GM12878 (cell line): Measurements from ENCODE around the gene WDFY4. TPM values are rescaled to one million over a fixed set of nuclear protein-coding genes. Genes with fewer than 3 reads are reported as not detected.

Source experiments
- ATAC-seq: fragments of 200-7000 bp; cut with Tn5 transposase; 3 replicates; pipeline ENCODE4 v1.9.1; 2020; ENCODE audit warnings: mild to moderate bottlenecking, moderate library complexity
- BruUV-seq: library from RNA; stranded (reverse); fragments of 400-500 nt; replicated peaks from 2 replicates; lab custom pipeline; 2021; lab: Mats Ljungman, UMichigan
- CTCF ChIA-PET: fragments of 300-600 bp; sonication (Branson Sonifier 250); formaldehyde crosslinking; extraction: SDS; loops from one replicate; lab custom pipeline; 2021; ENCODE audit warnings: inconsistent platforms; lab: Yijun Ruan, JAX
- POLR2A ChIA-PET: fragments of 350-600 bp; formaldehyde crosslinking; extraction: SDS; loops from one replicate; lab custom pipeline; 2021; ENCODE audit warnings: inconsistent platforms; lab: Charles Lee
- RAD21 ChIA-PET: fragments of 300-600 bp; sonication (Branson Sonifier 250); formaldehyde crosslinking; loops from one replicate; lab custom pipeline; 2023; ENCODE audit warnings: antibody characterized with exemption; ENCODE audit not compliant: unreplicated experiment; lab: Charles Lee
- SMC1A ChIA-PET: fragments of 300-600 bp; sonication (Branson Sonifier 250); formaldehyde crosslinking; loops from one replicate; lab custom pipeline; 2023; ENCODE audit not compliant: unreplicated experiment, uncharacterized antibody; lab: Charles Lee
- DNase-seq: peaks from one replicate; pipeline ENCODE4 v3.0.0-alpha.2; 2011; ENCODE audit warnings: low read depth, low spot score
- FAIRE-seq: peaks from 3 replicates; lab custom pipeline; 2011; peaks lifted over from hg19 to GRCh38; lab: Jason Lieb, UNC
- H2AFZ ChIP-seq: 2 replicates; pipeline ENCODE4 v1.6.0; 2011; ENCODE audit warnings: low read depth, low read length, control low read depth; ENCODE audit not compliant: control insufficient read depth
- H3K27ac ChIP-seq: 2 replicates; pipeline ENCODE4 v1.5.1; 2011; ENCODE audit warnings: control low read depth; ENCODE audit not compliant: control insufficient read depth, insufficient read depth
- H3K27me3 ChIP-seq, 2 experiments: replicated peaks in 1 of 2; 2 replicates each; pipeline versions ENCODE4 v1.6.0 to v1.6.1; 2011; ENCODE audit warnings: low read length in 1 of 2; ENCODE audit not compliant: control insufficient read depth in 2 of 2, insufficient read depth in 2 of 2
- H3K36me3 ChIP-seq, 2 experiments: 2 replicates each; pipeline ENCODE4 v1.5.1; 2011; ENCODE audit warnings: low read length in 1 of 2; ENCODE audit not compliant: control insufficient read depth in 2 of 2, insufficient read depth in 2 of 2
- H3K4me1 ChIP-seq: 2 replicates; pipeline ENCODE4 v1.6.1; 2011; ENCODE audit warnings: mild to moderate bottlenecking, low read length, moderate library complexity, mixed read lengths; ENCODE audit not compliant: control insufficient read depth, insufficient read depth
- H3K4me2 ChIP-seq: 2 replicates; pipeline ENCODE4 v1.6.0; 2011; ENCODE audit warnings: control low read depth; ENCODE audit not compliant: control insufficient read depth, insufficient read depth
- H3K4me3 ChIP-seq: fragments of 200-600 bp; sonication (generic); 2 replicates; pipeline ENCODE4 v1.5.1; 2016
- H3K79me2 ChIP-seq: 2 replicates; pipeline ENCODE4 v1.6.0; 2011; ENCODE audit warnings: low read length; ENCODE audit not compliant: control insufficient read depth, insufficient read depth
- H3K9ac ChIP-seq: 2 replicates; pipeline ENCODE4 v1.8.0; 2011; ENCODE audit warnings: low read length, control low read depth, mixed read lengths; ENCODE audit not compliant: control insufficient read depth, insufficient read depth
- H3K9me3 ChIP-seq: replicated peaks from 3 replicates; pipeline ENCODE4 v1.5.1; 2011; ENCODE audit warnings: mild to moderate bottlenecking, low read length; ENCODE audit not compliant: control insufficient read depth, insufficient read depth
- H4K20me1 ChIP-seq: 2 replicates; pipeline ENCODE4 v1.6.0; 2011; ENCODE audit not compliant: control insufficient read depth, insufficient read depth
- GATAD2B ChIP-seq: fragments of 450-650 bp; conservative IDR thresholded peaks from 2 replicates; pipeline ENCODE4 v1.6.1; 2017; ENCODE audit warnings: low read depth, mild to moderate bottlenecking, moderate library complexity
- MTA3 ChIP-seq: IDR thresholded peaks from 2 replicates; pipeline ENCODE4 v1.6.1; 2012; ENCODE audit warnings: low read length, inconsistent platforms, borderline replicate concordance
- MYB ChIP-seq: fragments of 150-350 bp; IDR thresholded peaks from 2 replicates; pipeline ENCODE4 v1.6.1; 2014; ENCODE audit warnings: mild to moderate bottlenecking, low read depth, low read length, borderline replicate concordance
- NBN ChIP-seq: fragments of 450-650 bp; IDR thresholded peaks from 2 replicates; pipeline ENCODE4 v1.6.1; 2016
- NFXL1 ChIP-seq: fragments of 450-650 bp; IDR thresholded peaks from 2 replicates; pipeline ENCODE4 v1.6.1; 2017; ENCODE audit warnings: antibody characterized with exemption, mild to moderate bottlenecking, borderline replicate concordance
- NR2F1 ChIP-seq: fragments of 450-650 bp; conservative IDR thresholded peaks from 2 replicates; pipeline ENCODE4 v1.6.1; 2017; ENCODE audit warnings: mild to moderate bottlenecking
- REST ChIP-seq: IDR thresholded peaks from 2 replicates; pipeline ENCODE4 v1.6.1; 2012; ENCODE audit warnings: mild to moderate bottlenecking, low read depth, low read length
- SPI1 ChIP-seq: IDR thresholded peaks from 2 replicates; pipeline ENCODE4 v1.6.1; 2011; ENCODE audit warnings: low read depth, mild to moderate bottlenecking, low read length, moderate library complexity, borderline replicate concordance; ENCODE audit not compliant: insufficient read depth
- SRF ChIP-seq, 2 experiments: IDR thresholded peaks; 2 replicates each; pipeline ENCODE4 v1.6.1; 2011; ENCODE audit warnings: low read depth in 2 of 2, low read length in 2 of 2, mild to moderate bottlenecking in 1 of 2, moderate library complexity in 1 of 2
- TARDBP ChIP-seq: IDR thresholded peaks from 2 replicates; pipeline ENCODE4 v1.6.1; 2016; ENCODE audit warnings: borderline replicate concordance
- USF1 ChIP-seq: IDR thresholded peaks from 2 replicates; pipeline ENCODE4 v1.6.1; 2011; ENCODE audit warnings: borderline replicate concordance, low read depth, mild to moderate bottlenecking, moderate library complexity, mixed read lengths, low read length; ENCODE audit not compliant: insufficient read depth; ENCODE audit errors: extremely low read length
- WGBS: methylation state at CpG from one replicate; pipeline ENCODE4 v1.1.6; 2016; ENCODE audit warnings: low lambda C conversion rate; ENCODE audit not compliant: insufficient replicate concordance, insufficient coverage; ENCODE audit errors: missing lambda C conversion rate; 5-methylcytosine and 5-hydroxymethylcytosine counted together
- in situ Hi-C: fragments of 300-500 bp; cut with MboI; formaldehyde crosslinking; loops from 9 replicates; pipeline ENCODE4 v1.14.3; 2018; ENCODE audit warnings: mixed read lengths
- intact Hi-C: fragments of 100-400 bp; cut with micrococcal nuclease; formaldehyde crosslinking; loops from one replicate; pipeline ENCODE4 v1.14.2; 2022; ENCODE audit not compliant: unreplicated experiment
- polyA plus RNA-seq, 11 experiments: library from polyadenylated mRNA; depleted of rRNA in 4 of 11; unstranded in 6 of 11; stranded (reverse) in 5 of 11; fragments of >200 nt; fragmentation: Nextera tagmentation in 4 of 11; fragmentation: Illumina TruSeq in 1 of 11; extraction: Ambion mirVana in 4 of 11; extraction: Trizol in 1 of 11; gene quantifications; 1 replicate in 1 of 11; 2 replicates in 10 of 11; pipeline versions ENCODE4 v1.2.1 to v1.2.3, GENCODE V29; 2011 to 2016; ENCODE audit warnings: inconsistent platforms in 2 of 11, missing spikeins in 2 of 11, low read depth in 1 of 11
- total RNA-seq, 4 experiments: library from RNA; depleted of rRNA in 3 of 4; stranded (reverse); fragments of >200 nt in 3 of 4; fragmentation: Illumina TruSeq in 1 of 4; extraction: Trizol in 1 of 4; gene quantifications; 2 replicates each; pipeline versions ENCODE4 v1.2.1 to v1.2.3, GENCODE V29; 2013 to 2021

The WDFY4 gene
- total and polyA plus RNA-seq, 10 of the 15 experiments (the other 5 are each of a cell fraction or from before 2014, with no cell fraction given), result 13.5 to 132 (median 47.3) TPM

- H4K20me1 ChIP-seq, result no peaks in the 10 kb centered on the region
- no peaks in the 10 kb centered on the region for H3K79me2 ChIP-seq
- no TSS peak for BruUV-seq
- ATAC-seq, result no peak
- intact Hi-C loops, result no loop called here
- no peaks in the 10 kb centered on the region for H3K9me3 ChIP-seq
- H3K9ac ChIP-seq, result no peak overlapping the region
- no peak overlapping the region for H3K27ac ChIP-seq
- ChIA-PET RAD21 (no interaction called here), CTCF (no interaction called here), SMC1A (interaction anchor here (0.6 kb wide), 1 partner anchor 11 kb away, joined by 3 read pairs; no protein-coding TSS in a partner anchor), POLR2A (no interaction called here)
- 100% methylated on average over 5 of the region's 5 CpGs for WGBS
- in situ Hi-C loops, result no loop called here
- no peak for TF ChIP-seq SRF (IDR thresholded peaks at IDR 0.05; ENCODE audit: low read depth in 2 of 2, low read length in 2 of 2)
- no peak for TF ChIP-seq REST
- TF ChIP-seq NBN, result no peak
- TF ChIP-seq SPI1, result no peak
- TF ChIP-seq USF1, result no peak
- no peak for TF ChIP-seq GATAD2B
- no peak for TF ChIP-seq NFXL1
- no peak for TF ChIP-seq MYB
- no peak for TF ChIP-seq TARDBP
- no peak for TF ChIP-seq MTA3
- TF ChIP-seq NR2F1, result no peak
- H3K4me2 ChIP-seq, result no peak overlapping the region
- FAIRE-seq, result no peak
- H3K4me3 ChIP-seq, result no peak overlapping the region
- DNase-seq, result no peak
- H3K36me3 ChIP-seq, result peaks cover 16 to 34% of the 10 kb centered on the region in 2 experiments
- H2AFZ ChIP-seq, result no peak overlapping the region
- H3K4me1 ChIP-seq, result no peaks in the 10 kb centered on the region
- no peaks in the 10 kb centered on the region for H3K27me3 ChIP-seq
Measured at GRCh38 chr10:48847691-48848090, 163.0 kb downstream of the WDFY4 start.
